CD4-positive, alpha-beta T cell treated with Interleukin-1 beta for 1 hour (primary cell): ENCODE data around the gene CRYBA1.

Experiments
- DNase-seq, 2 donors: peaks; one replicate each; pipeline ENCODE4 v3.0.0-alpha.2; 2020 to 2022

The CRYBA1 gene

DNA sequence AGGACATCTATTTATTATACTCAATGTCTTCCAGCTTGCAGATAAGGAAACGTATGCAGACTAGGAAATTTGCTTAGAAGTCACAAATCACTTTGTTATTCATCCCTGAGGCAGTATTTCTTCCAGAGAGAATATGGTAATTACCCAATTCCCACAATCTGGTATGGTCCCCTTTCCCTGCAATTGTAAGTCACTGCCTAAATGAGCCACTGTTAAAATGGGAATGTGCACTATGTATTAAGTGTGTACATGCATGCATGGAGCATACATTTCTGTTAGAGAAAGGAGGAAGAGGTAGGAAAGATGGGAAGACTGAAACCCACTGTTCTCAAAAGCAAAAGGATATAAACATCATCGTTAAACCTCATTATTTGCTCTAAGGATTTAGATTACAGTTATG lies 37.3 kb downstream of the CRYBA1 start:
- no peak for DNase-seq

DNA sequence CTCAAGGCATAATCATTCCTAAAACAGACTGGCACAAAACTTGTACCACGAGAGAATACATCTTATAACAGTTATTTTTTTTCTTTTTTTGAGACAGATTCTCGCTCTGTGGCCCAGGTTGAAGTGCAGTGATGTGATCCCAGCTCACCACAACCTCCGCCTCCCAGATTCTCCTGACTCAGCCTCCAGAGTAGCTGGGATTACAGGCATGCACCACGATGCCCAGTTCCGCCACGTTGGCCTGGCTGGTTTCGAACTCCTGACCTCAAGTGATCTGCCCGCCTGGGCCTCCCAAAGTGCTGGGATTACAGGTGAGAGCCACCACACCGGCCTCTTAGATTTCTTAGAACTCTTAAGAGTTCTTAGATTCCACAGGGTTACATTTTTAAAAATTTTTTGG lies 43.2 kb downstream of the CRYBA1 start:
- no peak for DNase-seq

DNA sequence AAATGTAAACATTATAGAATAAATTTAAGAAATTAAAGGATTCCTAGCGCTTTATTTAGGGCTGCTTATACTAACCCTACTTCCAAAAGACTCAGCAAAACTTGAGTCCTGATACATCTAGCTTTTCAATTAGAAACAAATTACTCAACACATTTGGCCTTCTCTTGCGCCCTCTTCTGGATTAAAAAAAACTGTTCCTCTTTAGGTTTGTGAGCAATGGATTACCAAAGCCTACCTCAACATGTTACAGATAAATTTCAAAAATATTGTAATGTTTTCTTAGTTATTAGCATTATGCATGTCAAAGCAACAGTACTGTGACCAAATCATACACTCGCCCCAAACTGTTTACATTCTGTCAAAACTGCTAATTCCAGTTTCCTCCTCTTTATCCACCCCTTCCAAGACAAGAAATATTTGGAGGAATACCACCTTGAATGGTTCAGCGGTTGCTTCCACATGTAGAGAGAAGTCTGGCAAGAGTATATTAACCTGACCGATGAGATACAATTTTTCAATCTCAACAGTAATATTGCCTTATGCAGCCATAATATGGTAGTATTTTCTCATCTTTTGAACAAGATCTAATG lies 44.6 kb downstream of the CRYBA1 start:
- DNase-seq, result peak; percentile 6 to 80

DNA sequence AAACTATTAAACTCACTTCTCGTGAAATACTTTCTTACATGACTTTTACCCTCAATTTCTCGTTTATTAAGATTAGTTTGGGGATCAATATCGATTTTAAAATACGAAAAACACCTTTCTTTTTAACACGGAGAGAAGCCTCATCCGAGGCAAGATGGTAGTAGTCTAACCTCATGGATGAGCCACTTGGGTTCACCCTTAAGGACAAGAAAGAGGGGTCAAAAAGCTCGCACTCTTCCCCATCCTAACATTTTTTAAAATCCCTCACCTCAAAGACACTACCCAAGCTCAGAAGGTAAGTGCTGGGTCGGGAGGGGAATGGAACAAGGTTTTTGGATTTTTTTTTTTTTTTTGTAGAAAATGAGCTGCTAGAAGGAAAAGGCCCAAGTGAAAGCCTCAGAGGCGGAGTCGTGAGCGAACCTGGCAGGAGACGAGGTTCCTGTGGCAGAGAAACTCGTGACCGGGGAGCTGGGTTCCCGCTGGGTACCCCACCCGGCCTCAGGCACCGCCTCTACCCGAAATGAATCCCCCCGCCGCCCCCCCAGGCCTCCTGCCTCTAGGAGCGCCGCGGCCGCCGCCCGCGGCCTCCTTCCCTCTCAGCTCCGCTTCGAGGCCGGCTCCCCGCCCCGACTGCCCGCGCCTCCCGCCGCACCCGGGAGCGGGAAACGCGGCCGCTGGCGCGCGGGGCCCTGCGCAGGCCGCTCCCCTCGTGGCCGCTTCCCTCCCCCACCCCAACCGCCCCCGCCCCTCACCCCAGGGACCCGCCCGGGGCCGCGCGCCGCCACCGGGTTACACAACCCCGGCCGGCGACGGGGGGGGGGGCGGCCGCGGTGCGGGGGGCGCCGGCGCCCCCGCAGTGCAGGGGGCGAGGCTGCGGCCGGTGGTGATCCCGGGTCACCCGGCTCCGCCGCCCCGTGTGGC lies 45.7 kb downstream of the CRYBA1 start:
- DNase-seq, result peak; percentile 66 to 68

DNA sequence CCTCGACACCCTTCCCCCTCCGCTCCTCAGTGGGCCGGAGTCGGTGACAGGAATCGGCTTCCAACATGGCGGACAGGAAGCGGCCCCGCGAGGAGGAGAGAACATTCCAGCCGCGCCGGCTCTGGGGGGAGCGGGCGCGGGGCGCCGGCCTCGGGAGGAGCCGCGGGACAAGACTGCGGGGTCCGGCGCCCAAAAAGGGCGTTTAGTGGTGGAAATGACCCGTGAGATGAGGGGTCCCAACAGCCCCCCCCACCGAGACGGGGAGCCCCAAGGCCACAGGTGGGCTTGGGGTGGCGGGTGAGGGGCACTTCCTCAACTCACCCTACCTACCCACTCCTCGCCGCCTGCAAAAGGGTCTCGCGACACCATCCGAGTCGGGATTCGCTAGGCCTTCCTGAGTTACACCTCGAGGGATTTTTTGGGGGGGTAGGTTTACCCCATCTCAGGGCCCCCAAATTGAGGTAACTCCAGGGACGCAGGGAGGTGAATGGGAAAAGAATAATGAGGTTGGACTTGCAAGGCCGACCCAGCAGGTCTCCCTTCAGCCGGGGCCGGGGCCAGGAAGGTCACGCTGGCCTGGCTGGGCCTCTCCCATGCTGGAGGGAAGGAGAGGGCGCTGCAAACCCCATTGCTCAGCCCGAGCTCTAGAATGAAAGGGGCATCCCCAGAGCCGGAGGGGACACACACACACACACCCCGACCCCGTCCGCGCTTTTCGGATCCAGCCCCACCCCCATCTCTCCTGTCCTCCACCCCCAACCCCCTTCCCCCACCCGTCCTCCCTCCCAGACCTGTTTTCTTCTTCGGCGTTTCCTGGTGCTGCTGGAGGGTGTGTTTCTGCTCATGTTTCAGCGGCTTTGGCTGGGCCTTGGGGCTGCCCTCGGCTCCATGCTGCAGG lies 46.6 kb downstream of the CRYBA1 start:
- DNase-seq, result peak; percentile 55 to 56

DNA sequence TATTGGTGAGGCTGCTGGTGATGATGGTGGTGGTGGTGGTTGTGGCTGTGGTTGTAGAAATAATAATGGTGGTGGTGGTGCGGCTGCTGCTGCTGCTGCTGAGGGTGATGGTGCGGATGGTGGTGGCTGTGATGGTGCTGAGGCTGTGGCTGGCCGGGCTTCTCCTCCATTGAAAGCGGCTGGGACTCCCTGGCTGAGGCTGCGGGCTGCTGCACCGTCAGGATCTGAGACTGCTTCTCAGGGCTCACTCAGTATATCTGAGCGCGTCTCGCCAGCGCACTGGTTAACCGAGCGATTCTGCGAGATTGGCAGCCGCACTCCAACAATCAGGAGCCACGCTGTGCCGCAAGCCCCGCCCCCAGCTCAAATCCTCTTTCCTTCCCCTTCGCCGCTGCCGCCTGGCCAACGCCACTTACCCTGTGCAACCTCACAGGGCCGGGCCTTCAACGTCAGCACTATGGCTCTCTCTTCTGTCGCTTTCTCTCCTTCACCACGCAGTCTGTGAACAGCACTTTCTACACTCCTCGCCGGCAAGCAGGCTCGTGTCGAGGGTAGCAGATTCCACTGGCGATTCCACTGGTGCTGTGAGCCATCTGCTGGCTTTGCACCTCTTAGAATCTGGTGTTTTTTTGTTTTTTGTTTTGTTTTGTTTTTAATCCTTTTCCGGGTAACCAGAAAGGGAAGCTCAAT lies 47.4 kb downstream of the CRYBA1 start, which contains the start of gene NUFIP2:
NUFIP2 (minus strand) TSS at position 259 of the 690 bp plus-strand sequence; CDS start at position 170, 89 bp downstream.
- peak; percentile 98 to 99 for DNase-seq

DNA sequence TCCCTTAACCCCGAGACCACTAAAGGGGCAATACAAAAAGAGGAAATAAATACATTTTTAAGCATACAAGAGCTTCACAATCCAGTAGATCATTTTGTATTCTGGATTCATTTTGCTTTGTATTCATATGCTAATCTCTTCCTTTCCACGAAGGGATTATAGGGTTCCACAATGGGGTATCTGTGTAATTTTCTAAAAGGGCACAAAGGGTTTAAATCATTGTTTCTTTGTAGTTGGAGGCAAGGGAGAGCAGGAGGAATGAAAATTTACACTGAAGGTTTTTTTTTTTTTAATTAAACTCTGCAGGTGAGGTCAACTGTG lies 47.9 kb downstream of the CRYBA1 start:
- DNase-seq, result no peak

DNA sequence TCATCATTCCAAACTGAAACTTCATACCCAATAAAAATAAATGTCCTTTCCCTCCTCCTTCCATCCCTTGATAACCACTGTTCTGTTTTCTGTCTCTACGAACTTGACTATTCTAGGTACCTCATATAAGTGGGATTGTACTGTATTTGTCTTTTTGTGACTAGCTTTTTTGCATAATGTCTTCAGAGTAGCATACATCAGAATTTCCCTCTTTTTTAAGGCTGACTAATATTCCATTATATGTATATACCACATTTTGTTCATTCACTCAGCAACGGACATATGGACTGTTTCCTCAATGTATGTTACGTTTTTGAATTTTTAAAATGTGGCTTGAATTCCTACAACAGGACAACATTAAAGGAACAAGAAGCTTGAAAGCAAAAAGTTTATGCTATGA lies 48.8 kb downstream of the CRYBA1 start:
- DNase-seq, result no peak

DNA sequence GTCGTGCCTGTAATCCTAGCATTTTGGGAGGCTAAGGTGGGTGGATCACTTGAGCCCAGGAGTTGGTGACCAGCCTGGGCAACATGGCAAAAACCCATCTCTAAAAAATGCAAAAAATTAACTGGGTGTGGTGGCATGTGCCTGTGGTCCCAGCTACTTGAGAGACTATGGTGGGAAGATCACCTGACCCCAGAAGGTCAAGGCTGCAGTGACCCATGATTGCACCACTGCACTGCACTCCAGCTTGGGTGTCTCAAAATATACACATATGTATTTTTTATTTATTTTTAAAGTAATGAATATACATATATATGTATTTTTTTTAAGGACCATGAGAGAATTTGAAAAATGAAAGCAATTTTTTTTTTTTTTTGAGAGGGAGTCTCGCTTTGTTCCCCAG lies 52.4 kb downstream of the CRYBA1 start:
- DNase-seq, result no peak

DNA sequence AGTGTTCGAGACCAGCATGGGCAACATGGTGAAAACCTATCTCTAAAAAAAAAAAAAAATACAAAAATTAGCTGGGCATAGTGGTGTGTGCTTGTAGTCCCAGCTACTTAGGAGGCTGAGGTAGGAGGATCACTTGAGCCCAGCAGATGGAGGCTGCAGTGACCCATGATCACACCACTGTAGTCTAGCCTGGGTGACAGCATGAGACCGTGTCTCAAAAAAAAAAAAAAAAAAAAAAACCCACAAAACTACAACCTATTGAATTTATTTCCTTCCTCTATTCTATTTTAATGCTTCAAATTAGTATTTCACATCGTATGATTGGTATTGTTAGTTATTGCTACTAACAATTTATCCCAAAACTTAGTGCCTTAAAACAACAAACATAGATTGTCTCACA lies 56.7 kb downstream of the CRYBA1 start:
- no peak for DNase-seq
